A204.1 (cell line): Measurements from ENCODE around the gene GLB1L.

Source experiments
- FAIRE-seq: peaks from 2 replicates; lab custom pipeline; 2012; peaks lifted over from hg19 to GRCh38; lab: Jason Lieb, UNC

GLB1L gene

DNA sequence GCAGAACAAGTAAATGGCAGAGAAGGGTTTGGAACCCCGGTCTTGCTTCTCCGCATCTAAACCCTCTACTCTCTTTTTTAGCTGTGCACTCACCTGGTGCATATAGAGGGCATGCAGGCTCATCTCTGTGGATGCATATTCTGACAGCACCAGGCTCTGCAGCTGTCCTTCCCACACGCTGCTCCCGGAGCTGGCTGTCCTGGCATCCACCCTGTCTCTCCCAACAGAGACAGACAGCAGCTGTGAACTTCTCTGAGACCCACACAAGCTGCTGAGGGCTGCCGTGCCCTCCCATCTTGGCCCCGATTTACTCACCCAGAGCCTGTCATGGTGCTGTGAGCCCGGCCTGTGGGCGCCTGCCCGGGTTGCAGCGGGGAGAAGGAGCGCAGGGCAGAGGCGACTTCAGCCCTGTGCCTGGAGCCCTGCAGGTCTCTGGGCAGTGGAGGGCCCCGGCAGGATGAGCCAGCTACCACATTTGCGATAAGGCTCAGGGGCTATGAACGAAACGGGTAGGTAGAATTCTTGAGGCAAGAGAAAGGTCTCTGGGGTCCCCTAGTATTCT is 23.2 kb downstream of the GLB1L start:
- FAIRE-seq: no peak

DNA sequence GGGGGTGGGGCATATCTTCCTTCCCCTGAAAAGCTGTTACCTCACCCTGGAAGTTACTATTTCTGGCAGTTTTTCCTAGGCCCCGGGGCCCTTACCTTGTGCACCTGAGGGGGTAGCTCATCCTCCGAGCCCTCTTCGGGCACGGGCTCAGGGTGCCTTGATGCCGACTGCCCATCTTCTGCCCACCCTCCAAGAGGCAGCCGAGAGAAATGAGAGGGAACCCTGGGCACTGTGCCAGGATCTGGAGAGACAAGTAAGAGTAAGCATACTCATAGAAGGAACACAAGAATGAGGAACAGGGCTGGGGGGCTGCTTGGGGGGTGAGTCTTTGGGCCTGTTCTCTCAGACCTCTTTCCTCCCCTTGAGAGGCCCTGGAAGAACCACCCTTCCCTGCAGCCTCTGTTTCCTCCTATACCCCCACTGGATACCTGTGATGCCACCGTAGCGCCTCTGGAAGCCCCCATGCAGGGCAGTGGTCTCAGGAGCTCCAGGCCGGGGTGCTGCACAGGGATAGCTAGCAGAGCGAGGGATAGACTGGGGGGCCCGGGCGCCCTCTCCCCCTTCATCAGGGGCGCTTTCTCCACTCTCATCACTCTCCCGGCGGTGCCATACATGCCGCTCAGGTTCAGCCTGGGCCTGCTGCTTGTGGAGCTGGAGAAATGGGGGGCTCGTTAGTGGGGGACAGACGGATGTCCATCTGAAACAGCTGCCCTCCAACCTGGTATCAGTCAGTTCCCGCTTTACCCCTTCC is 24.4 kb downstream of the GLB1L start:
- FAIRE-seq: no peak

DNA sequence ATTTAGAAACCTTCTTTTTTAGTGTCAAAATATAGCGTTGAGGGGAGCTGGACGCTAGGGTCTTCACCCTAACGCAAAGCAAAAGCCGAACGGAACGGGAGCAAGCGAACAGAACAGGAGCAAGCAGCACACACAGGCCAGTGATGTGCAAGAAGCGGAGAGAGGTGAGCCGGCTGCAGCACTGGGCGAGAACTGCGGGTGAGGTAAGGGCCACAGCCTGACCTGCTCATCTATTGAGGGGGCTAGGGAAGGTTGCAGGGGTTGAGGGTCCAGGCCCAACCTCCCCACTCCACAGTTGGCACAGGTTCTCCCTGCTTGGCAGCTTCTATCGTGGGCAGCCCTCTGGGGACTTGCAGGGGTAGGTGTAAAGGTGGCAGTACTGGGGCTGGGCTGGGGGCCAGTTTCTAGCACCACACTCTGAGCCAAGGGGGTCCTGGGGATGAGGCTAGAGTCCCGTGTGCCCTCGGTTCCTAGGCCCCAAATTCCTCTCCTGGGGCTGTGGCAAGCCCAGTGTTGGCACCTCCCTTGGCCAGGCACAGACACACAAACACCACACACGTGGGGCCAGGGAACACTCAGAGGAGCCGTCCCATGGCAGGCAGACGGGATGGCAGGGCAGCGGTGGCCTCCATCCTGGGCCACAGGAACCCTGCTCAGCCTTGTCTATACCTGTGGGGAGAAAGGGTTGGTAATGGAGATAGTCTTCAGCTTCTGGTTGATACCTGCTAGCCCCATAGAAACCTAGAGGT is 25.3 kb downstream of the GLB1L start:
- no peak for FAIRE-seq

DNA sequence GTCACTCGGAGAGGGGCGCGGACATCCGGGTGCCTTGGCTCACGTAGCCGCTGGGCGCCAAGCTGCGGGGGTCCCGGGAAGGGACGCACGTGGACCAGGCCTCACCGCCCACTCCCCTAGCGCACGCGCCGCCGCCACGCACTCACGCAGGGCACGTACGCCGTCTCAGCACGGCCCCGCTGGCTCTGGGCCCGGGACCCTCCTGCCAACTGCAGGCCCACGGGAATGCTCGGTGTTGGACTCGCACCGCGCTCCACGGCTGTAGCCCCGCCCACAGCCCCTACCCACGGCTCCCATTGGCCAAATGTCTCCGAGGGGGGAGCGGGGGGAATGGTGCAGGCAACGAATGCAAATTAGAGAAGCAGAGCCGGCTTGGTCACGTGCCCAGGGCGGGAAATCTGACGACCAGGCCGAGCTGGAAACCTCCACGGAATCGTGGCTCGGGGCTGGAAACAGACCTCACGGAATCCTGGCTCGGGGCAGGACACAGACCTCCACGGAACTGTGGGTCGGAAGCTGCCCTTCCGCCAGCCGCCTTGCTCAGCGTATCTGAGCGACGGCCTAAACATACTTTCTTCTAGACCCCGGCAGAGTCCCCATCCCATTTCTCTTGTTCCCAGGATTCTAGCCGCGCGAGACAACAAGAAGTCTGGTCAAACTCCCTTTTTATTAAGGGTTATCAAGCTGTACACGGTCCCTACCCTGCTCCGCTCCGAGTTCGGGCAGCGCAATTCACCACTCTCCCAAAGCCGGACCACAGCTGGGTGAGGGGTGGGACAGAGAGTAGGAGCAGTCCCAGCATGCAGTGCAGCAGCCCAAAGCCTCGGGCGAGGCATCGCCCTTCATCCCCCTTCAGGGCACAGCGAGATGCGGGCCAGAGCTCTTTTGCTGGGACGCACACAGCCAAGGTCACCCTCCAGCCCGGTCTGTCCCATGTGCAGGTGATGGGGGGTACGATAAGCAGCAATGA is 26.2 kb downstream of the GLB1L start, which contains the start of gene ABCB6:
TSS of gene ABCB6 (minus strand) at position 227 of the 970 bp plus-strand sequence. CDS start 285 bp downstream, outside the sequence.
- no peak for FAIRE-seq

DNA sequence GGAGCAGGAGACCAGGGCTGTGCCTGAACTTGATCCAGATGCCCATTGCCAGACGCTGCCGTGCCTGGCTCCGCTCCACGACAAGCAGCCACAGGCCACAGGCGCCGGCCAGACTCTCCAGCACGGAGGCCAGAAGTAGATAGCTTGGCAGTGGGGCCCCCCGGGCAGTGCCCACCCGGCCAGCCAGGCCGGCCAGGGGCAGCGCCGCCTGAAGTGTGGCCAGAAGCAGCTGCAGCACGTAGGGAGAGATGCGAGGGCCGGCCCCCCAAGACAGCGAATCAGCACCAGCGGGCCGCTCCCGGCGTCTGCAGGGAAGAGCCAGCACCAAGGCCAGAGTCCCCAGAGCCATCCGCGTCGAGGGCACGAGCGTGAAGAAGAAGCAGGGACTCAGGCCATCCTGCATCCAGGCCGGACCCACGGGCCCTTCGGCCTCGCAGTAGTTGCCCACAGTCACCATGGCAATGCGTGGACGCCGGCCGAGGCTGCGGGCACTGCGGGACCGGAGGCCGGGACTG is 27.0 kb downstream of the GLB1L start:
- FAIRE-seq: no peak

DNA sequence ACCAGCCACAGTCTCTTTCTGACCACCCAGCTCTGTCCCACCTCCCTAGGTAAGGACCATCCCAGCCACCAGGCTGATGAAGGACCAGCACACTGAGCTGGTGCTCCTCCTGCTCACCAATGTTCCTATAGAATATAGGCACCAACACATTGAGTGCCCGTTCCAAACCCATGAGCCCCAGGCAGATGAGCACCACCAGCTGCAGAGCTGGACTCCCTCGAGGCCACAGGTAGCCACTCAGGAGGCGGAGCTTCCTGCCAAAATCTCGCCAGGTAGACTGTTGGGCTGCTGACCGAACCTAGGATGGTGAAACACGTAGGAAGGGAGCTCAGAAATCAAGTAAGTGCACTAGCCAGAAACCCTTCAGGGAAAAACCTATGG is 28.7 kb downstream of the GLB1L start:
- FAIRE-seq: no peak

DNA sequence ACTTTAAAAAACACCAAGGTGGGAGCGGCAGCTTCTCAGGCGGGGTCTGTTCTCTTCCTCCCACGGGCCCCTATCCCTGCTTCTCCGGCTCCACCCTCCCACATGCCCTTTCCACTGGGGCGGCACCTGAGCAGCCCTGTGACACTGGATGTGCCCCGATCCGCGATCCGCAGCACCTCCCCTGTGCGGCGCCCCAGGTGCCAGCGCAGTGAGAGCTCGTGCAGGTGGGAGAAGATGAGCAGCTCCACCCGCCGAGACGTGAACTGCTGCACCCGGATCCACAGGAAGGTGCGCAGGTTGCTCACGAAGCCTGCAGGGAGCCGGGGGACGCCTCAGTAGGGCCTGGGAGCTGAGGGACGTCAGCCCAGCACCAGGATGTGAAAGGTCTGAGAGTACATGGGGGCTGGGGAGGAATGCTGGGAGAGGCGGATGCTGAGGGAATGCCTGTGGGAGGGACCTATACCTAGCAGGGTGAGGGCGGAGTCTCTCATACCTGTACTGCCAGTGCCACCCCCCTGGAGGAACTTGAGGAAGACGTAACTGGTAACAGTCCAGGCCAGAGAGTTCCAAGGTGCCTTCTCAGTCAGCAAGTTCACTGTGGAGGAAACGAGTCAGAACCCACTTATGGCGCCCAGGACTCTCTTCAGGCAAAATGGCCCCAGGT is 29.2 kb downstream of the GLB1L start:
- FAIRE-seq: no peak

DNA sequence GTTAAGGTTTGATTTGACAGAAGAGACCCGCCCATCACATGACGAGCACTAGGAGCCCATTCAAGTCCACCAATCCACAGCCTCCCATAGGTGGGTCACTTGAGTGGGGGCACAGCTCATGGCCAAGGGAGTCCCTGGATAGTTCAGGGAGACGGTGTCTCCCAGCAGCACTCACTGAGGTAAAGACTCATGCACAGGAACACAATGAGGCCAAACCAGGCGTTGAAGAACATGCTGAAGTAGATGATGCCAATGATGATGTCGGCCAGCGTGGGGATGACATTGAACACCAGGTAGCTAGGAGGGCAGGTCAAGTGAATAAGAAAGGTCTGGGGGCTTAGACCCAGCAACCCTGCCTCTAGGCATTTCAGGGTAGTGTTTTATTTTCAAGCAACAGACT is 30.5 kb downstream of the GLB1L start:
- no peak for FAIRE-seq

DNA sequence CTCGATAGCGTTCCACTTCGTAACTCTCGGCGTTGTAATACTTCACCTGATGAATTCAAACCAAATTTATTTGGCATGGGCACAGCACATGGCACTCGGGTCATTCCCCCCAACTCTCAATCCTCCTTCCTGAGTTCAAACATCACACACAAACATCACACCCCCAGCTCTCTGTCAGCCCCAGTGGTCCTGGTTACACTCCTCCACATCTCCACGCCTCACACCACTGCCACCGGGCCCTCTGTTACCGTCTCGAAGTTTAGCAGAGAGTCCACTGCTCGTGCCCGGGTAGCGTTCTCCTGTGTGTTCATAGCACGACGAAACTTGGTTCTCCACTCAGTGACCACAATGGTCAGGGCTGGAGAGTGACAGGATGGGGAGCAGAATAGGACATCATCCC is 31.1 kb downstream of the GLB1L start:
- no peak for FAIRE-seq

DNA sequence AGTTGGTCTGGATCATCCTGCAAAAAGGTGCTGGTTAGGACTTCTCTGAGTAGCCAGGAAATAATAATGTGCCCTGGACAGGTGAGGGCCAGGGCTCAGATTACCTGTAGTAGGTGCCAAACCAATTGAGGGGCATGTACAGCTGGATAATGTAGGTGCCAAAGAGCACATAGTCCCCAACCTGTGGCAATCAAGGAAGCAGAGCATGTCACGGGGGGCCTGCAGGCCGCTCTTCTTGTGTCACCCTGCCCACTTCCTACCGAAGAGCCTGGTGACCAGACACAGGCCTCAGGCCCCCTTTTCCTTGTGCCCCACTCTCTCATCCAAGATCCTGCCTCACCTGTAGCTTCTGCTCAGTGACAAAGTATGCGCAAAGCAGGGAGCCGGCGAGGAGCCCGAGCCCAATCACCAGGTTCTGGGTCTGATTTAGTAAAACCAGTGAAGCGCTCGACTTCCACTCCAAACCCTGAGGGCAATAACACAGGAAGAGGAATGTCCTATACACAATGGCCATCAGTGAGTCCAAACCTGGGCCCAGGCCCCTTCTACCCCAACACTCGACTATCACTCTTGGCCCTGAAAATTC is 31.7 kb downstream of the GLB1L start:
- FAIRE-seq: no peak

DNA sequence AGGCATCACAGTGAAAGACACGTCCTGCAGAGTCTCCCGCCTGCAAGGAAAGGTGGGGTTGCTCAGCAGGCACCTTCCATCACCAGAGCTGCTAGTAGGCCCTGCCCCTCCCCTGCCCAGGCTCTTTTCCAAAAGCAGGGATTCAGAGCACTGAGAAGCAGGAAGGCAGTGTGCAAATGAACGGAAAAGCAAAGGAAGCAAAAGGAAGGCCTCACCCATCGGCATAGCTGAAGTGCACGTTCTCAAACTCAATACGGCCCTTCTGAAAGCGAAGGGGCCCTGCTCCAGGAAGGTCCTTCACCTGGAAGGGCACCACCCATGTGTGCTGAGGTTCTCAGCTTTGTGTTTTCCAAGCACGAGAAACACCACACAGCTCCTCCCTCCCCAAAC is 32.2 kb downstream of the GLB1L start:
- FAIRE-seq: no peak

DNA sequence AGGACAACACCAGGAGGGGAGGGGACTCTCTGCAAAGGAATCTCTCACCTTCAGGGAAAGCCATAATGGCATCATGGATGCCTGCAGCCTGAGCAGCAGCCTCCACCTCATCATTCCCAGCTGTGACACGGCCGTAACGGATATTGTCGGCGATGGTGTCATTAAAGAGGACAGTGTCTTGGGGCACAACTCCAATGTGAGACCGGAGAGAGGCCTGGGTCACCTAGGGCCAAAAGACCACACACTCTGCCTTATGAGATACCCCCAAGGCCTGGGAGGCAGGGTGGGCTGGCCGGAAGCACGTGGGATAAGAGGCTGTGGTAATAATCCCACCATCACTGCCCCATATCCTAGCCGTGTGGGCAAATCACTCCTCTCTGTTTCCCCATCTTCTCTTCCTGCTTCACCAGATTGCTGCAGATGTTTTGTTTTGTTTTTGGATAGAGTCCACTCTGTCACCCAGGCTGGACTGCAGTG is 34.3 kb downstream of the GLB1L start:
- FAIRE-seq: no peak

DNA sequence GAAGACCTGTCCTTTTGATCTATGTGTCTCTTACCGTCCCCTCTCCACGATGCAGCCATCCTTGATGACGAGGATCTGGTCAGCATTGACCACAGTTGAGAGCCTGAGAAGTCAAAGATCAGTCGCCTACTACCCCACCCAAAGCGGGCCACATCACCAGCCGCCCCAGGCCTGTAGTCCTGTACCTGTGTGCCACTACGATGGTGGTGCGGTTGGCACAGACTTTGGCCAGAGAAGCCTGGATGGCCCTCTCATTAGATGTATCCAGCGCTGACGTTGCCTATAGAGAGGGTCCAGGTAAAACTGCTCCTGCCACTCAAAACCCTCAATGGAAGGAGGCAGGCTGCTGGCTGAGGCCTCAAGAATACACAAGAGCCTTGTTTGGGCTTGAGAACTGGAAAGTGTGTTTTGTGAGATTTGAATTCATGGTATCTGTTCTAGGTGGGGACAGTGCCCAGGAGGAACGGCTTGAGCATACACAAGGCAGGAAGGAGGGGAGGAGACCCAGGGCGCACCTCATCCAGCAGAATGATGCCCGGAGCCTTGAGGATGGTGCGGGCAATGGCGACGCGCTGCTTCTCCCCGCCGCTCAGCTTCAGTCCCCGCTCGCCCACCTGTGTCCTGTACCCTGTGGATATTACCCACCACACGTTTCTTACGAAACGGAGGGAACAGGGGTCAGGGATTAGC is 34.9 kb downstream of the GLB1L start:
- FAIRE-seq: no peak

DNA sequence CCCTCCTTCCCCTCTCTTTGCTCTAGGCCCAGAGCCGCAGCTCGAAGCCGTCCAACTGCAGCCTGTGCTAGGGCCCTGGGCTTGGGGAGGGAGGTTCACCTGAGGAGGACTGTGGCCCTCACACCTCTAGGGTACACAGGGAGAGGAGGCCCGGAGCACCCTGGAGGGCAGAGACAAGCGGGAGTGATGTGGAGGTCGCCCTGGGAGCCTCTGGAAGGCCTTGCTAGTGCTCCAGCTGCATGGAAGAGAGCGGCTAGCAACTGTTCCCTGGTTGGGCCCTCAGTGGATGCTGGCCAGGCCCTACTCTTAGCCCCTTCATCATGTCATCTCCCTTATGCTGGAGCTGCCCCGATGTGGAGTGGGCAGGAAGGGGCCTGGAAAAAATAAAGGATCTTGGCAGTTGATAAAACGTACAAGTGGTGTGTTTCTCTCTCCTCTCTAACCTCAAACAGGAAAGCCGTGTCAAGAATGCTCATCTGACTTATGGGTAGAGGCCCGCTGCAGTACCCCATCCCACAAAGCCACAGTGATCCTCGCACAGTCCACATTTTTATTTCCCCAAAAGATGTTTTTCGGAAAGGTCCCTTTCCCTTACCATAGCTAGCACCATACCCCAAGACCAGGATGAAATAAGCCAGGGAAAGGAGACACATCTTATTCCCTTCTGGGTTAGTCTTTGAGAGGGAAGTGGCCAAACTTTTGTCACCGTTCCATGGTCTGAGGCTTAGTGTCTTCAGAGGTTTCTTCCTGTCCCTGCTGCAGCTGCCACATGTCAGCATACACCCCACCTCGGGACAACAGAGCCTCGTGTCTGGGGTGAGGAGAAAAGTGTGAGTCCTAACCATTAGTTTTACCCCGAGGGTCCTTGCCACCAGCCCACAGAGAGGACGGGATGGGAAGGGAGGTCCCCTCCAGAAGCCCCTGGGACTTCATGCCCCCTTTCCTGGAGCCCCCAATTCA is 35.7 kb downstream of the GLB1L start:
- no peak for FAIRE-seq

DNA sequence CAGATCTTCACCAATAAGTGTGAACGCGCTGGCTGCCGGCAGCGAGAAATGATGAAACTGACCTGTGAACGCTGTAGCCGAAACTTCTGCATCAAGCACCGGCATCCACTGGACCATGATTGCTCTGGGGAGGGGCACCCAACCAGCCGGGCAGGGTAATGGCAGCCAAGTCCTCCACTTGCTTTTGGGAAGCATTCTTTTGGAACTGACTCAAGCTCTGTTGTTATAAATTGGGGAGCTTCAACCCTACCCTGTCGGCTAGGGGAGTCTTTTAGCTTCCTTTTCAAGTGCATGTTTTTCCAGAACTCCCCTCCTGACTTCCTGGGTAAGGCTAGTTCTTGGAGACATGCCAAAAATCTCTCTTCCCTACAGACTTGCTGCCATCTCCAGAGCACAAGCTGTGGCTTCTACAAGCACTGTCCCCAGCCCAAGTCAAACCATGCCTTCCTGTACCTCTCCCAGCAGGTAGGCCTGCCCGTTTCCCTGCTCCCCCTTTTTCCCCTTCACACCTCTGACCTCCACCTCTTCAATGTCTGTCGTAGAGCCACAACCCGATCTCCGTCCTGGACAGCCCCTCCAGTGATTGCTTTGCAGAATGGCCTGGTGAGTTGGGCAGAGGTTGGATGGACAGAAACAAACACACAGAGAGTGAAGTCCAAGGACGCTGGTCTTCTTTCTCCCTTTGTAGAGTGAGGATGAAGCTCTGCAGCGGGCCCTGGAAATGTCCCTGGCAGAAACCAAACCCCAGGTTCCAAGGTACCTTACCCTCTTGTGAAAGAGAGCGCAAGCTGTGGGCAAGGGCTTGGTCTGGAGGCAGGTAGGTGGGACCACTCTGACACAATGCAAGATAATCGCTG is 37.1 kb downstream of the GLB1L start:
- FAIRE-seq: no peak

DNA sequence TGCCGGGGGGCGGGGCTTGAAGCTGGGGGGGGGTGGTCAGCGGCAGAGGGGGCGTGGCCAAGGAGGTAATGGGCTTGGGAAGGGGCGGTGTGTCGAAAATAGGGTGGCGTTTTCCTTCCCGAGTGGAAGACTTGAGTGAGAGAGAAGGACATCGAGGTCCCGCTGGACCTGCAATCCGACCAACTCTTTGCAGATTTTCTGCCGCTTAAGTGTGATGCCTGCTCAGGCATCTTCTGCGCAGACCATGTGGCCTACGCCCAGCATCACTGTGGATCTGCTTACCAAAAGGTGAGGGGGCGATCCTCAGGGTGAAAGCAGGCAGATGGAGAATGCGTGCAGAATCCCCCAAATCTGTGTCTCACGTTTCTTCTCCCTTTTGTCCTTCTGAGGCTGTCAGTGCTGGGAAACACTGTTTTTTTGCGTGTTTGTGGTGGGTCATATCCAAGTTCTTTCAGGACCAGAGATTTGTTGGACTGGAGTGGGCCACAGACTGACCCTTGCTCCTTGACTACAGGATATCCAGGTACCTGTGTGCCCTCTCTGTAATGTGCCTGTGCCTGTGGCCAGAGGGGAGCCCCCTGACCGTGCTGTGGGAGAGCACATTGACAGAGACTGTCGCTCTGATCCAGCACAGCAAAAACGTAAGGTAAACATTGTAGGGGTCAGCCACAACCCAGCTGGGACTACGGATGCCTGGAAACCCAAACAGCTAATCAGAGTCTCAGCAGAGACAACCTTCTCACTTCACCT is 37.9 kb downstream of the GLB1L start:
- no peak for FAIRE-seq

DNA sequence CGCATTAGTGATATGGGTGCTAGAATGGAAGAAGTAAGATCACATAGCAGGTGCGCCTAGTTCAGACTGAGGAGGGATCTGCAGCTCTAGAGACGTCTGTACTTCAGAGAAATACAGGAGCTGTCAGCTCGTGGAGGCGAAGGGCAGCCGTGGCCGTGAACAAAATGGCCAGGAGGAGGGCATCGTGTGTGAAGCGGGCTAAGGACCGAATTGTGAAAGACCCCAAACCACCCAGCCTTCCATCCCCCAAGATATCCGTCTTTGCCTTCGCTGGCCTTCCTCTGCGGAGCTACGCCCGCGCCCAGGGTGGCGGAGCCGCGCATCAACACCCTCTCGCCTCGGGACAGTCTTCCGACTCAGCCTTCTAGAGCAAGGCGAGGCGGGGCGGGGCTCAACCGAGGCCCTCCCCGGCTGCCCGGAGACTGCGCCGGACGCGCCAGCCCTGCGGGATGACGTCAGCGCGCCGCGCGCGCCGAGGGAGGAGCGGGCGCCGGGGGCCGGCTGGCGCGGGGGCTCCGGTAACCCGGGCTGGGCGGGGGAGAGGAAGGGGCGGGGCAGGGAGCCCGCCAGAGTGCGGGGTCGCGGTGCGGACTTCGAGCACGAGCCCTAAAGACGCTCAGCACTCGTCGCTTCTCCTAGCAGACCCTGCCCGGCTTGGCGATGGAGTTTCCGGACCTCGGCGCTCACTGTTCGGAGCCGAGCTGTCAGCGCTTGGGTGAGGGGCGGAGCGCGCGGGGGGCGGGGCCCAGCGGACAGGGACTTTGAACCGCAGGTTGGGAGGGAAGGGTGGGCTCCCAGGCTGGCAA is 38.7 kb downstream of the GLB1L start, which contains the start of gene ZFAND2B:
TSS of gene ZFAND2B (plus strand) at position 455 of the 806 bp plus-strand sequence. CDS start at position 661, 206 bp downstream.
- no peak for FAIRE-seq
